ENCODE results near the gene CEPT1. TPM values are rescaled to one million over a fixed set of nuclear protein-coding genes. Genes with fewer than 3 reads are reported as not detected.
A peak's percentile ranks its signal among the peaks of the same experiment; 100 is the strongest.

CEPT1 gene
- total and polyA plus RNA-seq, 2 of the 13 experiments (the other 11 are each of a cell fraction or from before 2014, with no cell fraction given), result 35.7 to 48.2 TPM

- in situ Hi-C loops (cut with HindIII; ENCODE audit: extremely low pct_ligation_motif_present, low pct_unique_long_range_greater_than_20kb), result no loop called here
- ChIA-PET CTCF (ENCODE audit: low intra/inter-chr PET ratio, low total read pairs) (no interaction called here), POLR2A (no interaction called here)
- no peak overlapping the region for H2AFZ ChIP-seq (ENCODE audit: low read length)
- FAIRE-seq (no peak), DNase-seq (ENCODE audit: low spot score) (no peak), ATAC-seq (peak; percentile 13; the same call in 1 of the 3 replicates)
- no peaks in the 10 kb centered on the region for H3K27me3 ChIP-seq (ENCODE audit: control insufficient read depth in 1 of 2, insufficient read depth in 2 of 2, low read length in 2 of 2)
- no peaks in the 10 kb centered on the region for H3K9me3 ChIP-seq (ENCODE audit: low read length)
- H3K4me1 ChIP-seq (ENCODE audit: insufficient read depth, low read length), result peaks cover 91% of the 10 kb centered on the region
- H3K27ac ChIP-seq (ENCODE audit: extremely low read length, insufficient read depth, low read length), result no peak overlapping the region
- intact Hi-C loops (cut with micrococcal nuclease; ENCODE audit: unreplicated experiment), result no loop called here
- H3K79me2 ChIP-seq (ENCODE audit: insufficient read depth, low read length), result no peaks in the 10 kb centered on the region
- no peak overlapping the region for H3K9ac ChIP-seq (ENCODE audit: insufficient read depth, low read depth, low read length)
- peak overlapping the region; percentile 36 for H3K4me2 ChIP-seq (ENCODE audit: low read depth, low read length)
- H3K4me3 ChIP-seq (replicated peaks in 1 of 3; ENCODE audit: insufficient read depth in 1 of 3, low read depth in 2 of 3, low read length in 3 of 3), result no peak overlapping the region
- WGBS (ENCODE audit: low lambda C conversion rate), result 3% methylated on average over 3 of the region's 3 CpGs
- no peaks in the 10 kb centered on the region for H4K20me1 ChIP-seq (ENCODE audit: insufficient read depth, low read length)
- no peaks in the 10 kb centered on the region for H3K36me3 ChIP-seq (replicated peaks in 1 of 2; ENCODE audit: control insufficient read depth in 1 of 2, insufficient read depth in 2 of 2, low read length in 2 of 2)
- no TSS peak for BruUV-seq (replicated peaks)
- no peak for TF ChIP-seq SNAI1 (CRISPR knock-in tag; IDR thresholded peaks at IDR 0.05; ENCODE audit: borderline replicate concordance)
- TF ChIP-seq ZBTB42 (CRISPR knock-in tag; IDR thresholded peaks at IDR 0.05), result 0 out of 2 replicates have a peak, but pooled peaks have one; percentile 14
- no peak for TF ChIP-seq CHD2 (IDR thresholded peaks at IDR 0.05; ENCODE audit: low read depth, low read length)
- 0 out of 2 replicates have a peak, but pooled peaks have one; percentile 57 for TF ChIP-seq MAFF (IDR thresholded peaks at IDR 0.05; ENCODE audit: low read depth, low read length)
- TF ChIP-seq ZNF660 (CRISPR knock-in tag; IDR thresholded peaks at IDR 0.05; ENCODE audit: borderline replicate concordance, low read depth), result no peak
- TF ChIP-seq TFAP4 (IDR thresholded peaks at IDR 0.05; ENCODE audit: borderline replicate concordance, low read depth), result no peak
- no peak for TF ChIP-seq ZBTB44 (CRISPR knock-in tag; IDR thresholded peaks at IDR 0.05)
- TF ChIP-seq MAFK (conservative IDR thresholded peaks at IDR 0.05 in 1 of 2, IDR thresholded peaks at IDR 0.05 in 1 of 2; ENCODE audit: low read length in 2 of 2), result peak; percentile 64 to 73
- TF ChIP-seq AGO2 (optimal IDR thresholded peaks at IDR 0.05; ENCODE audit: low read depth, low read length), result no peak
Measured at GRCh38 chr1:111200802-111201161, 60.8 kb downstream of the CEPT1 start.

Data from HepG2 (cell line).